CD4-positive, alpha-beta T cell (primary cell): Measurements from ENCODE around the gene CDK14. TPM values are rescaled to one million over a fixed set of nuclear protein-coding genes. Genes with fewer than 3 reads are reported as not detected.

Experiments
- ATAC-seq: fragments of 200-7000 bp; cut with Tn5 transposase; one replicate; pipeline ENCODE4 v1.10.0; 2022; ENCODE audit warnings: mild to moderate bottlenecking; ENCODE audit not compliant: poor library complexity
- CTCF ChIA-PET: fragments of 350-600 bp; sonication (Branson Sonifier 250); formaldehyde crosslinking; loops from one replicate; lab custom pipeline; 2021; ENCODE audit warnings: antibody characterized with exemption, inconsistent platforms; lab: Charles Lee
- POLR2A ChIA-PET: fragments of 350-600 bp; sonication (Branson Sonifier 250); formaldehyde crosslinking; loops from one replicate; lab custom pipeline; 2021; ENCODE audit warnings: antibody characterized with exemption, inconsistent platforms; lab: Charles Lee
- DNase-seq, 14 experiments: peaks; one replicate each; pipeline ENCODE4 v3.0.0-alpha.2; 2013 to 2020; ENCODE audit warnings: mixed read lengths in 2 of 14
- H3K27ac ChIP-seq, 2 donors: one replicate each; pipeline versions ENCODE4 v1.5.1 to v1.7.0; 2013; ENCODE audit warnings: low read length in 2 of 2, low read depth in 1 of 2, mild to moderate bottlenecking in 1 of 2
- H3K27me3 ChIP-seq, 2 experiments: 1 replicate in 1 of 2; 2 replicates in 1 of 2; pipeline versions ENCODE4 v1.6.1 to v1.7.0; 2013; ENCODE audit warnings: low read length in 2 of 2, control low read depth in 1 of 2, mild to moderate bottlenecking in 1 of 2, moderate library complexity in 1 of 2; ENCODE audit not compliant: insufficient read depth in 2 of 2, control insufficient read depth in 1 of 2
- H3K36me3 ChIP-seq: one replicate; pipeline ENCODE4 v1.6.1; 2013; ENCODE audit warnings: low read length, control low read depth; ENCODE audit not compliant: insufficient read depth
- H3K4me1 ChIP-seq: one replicate; pipeline ENCODE4 v1.6.1; 2013; ENCODE audit warnings: low read length, control low read depth; ENCODE audit not compliant: insufficient read depth
- H3K4me3 ChIP-seq: one replicate; pipeline ENCODE4 v1.5.1; 2013; ENCODE audit warnings: mild to moderate bottlenecking, low read length, moderate library complexity
- H3K9me3 ChIP-seq, 2 experiments: 1 replicate in 1 of 2; 2 replicates in 1 of 2; pipeline versions ENCODE4 v1.6.1 to v1.7.0; 2013; ENCODE audit warnings: low read length in 2 of 2, mild to moderate bottlenecking in 2 of 2, control low read depth in 1 of 2, moderate library complexity in 1 of 2; ENCODE audit not compliant: control insufficient read depth in 1 of 2, insufficient read depth in 1 of 2
- H3K27ac Mint-ChIP-seq: one replicate; pipeline ENCODE4 v1.8.0; 2020; ENCODE audit warnings: mixed read lengths
- H3K27me3 Mint-ChIP-seq: one replicate; pipeline ENCODE4 v1.8.0; 2021; ENCODE audit warnings: mixed read lengths
- H3K36me3 Mint-ChIP-seq: one replicate; pipeline ENCODE4 v1.8.0; 2021; ENCODE audit warnings: low read depth, mixed read lengths
- H3K4me1 Mint-ChIP-seq: one replicate; pipeline ENCODE4 v1.8.0; 2021; ENCODE audit warnings: low read depth, mixed read lengths
- H3K4me3 Mint-ChIP-seq: one replicate; pipeline ENCODE4 v1.8.0; 2020; ENCODE audit warnings: mild to moderate bottlenecking, mixed read lengths
- H3K9me3 Mint-ChIP-seq: one replicate; pipeline ENCODE4 v1.8.0; 2020; ENCODE audit warnings: mixed read lengths
- intact Hi-C, 2 experiments: fragments of 100-400 bp; cut with DNase I in 1 of 2; cut with micrococcal nuclease in 1 of 2; formaldehyde crosslinking; loops; one replicate each; pipeline versions ENCODE4 v1.15.1 to v1.9.0; 2023 to 2025; cut with DNase I, micrococcal nuclease
- total RNA-seq, 174 experiments: library from RNA in 2 of 174; stranded (reverse) in 2 of 174; gene quantifications; one replicate each; pipeline ENCODE4 v1.2.3 and lab custom pipeline; 2021 to 2026
- TF ChIP-seq, protein P1 (sequence below): fragments of 200-600 bp; IDR thresholded peaks from one replicate; pipeline ENCODE4 v1.8.0; 2022; ENCODE audit warnings: antibody characterized with exemption, mild to moderate bottlenecking

CDK14 gene
- total RNA-seq, 2 experiments from 2014 or later: 0.45 to 0.47 TPM

DNA sequence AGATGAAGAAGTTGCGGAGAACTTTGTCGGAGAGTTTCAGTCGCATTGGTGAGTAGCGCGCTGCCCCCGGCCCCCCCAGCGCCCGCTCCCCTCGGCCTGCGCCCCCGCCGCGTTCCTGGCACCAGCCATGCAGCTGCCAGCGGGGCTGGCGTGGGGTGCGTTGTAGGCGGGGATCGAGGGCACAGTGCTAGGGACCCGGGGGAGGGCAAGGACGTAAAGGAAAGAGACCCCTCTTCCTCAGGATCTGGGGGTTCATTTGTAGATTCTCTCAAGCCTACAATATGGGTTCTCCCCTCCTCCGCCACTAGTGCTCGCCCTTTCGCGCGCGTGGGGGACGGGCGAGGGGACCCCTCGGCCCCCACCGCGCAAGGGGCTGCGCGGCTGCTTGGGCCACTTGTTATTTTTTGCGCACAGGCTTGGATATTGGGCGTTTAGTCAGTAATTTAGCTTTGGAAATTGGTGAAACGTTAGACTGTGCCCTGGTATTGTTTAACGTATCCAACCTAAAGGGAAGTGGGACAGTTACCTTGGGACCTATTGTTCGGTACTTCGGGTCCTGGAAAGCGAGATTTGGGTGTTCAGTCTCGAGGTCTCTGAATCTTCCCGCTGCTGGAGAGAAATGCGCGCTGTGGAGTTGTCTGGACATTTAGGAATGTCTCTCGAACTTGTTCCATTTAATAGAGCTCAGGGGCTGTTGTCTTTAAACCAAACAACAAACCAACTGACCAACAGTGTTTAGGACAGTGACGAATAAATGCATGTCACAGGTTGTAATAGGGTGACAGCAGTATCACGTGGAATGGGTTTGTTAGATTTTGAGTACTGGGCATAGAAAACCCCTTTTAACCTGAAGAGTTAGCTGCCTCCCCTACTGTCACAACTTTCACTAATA is 796 bp downstream of the CDK14 start:
- Histone ChIP-seq H3K4me1 (peaks cover 9% of the 10 kb centered on the region), H3K27ac (no peak overlapping the region), H3K27me3 (peaks cover 20 to 25% of the 10 kb centered on the region in 2 experiments), H3K9me3 (peaks cover 0 to 5% of the 10 kb centered on the region in 2 experiments), H3K36me3 (no peaks in the 10 kb centered on the region), H3K4me3 (peak overlapping the region; percentile 31)
- TF ChIP-seq, protein P1, sequence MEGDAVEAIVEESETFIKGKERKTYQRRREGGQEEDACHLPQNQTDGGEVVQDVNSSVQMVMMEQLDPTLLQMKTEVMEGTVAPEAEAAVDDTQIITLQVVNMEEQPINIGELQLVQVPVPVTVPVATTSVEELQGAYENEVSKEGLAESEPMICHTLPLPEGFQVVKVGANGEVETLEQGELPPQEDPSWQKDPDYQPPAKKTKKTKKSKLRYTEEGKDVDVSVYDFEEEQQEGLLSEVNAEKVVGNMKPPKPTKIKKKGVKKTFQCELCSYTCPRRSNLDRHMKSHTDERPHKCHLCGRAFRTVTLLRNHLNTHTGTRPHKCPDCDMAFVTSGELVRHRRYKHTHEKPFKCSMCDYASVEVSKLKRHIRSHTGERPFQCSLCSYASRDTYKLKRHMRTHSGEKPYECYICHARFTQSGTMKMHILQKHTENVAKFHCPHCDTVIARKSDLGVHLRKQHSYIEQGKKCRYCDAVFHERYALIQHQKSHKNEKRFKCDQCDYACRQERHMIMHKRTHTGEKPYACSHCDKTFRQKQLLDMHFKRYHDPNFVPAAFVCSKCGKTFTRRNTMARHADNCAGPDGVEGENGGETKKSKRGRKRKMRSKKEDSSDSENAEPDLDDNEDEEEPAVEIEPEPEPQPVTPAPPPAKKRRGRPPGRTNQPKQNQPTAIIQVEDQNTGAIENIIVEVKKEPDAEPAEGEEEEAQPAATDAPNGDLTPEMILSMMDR: no peak
- Mint-ChIP-seq H3K27me3 (peaks cover 72% of the 10 kb centered on the region), H3K4me3 (peak overlapping the region; percentile 62), H3K4me1 (peaks cover 21% of the 10 kb centered on the region), H3K27ac (no peak overlapping the region), H3K9me3 (no peaks in the 10 kb centered on the region), H3K36me3 (no peaks in the 10 kb centered on the region)
- CTCF ChIA-PET: no interaction called here
- intact Hi-C loops: no loop called here
- ATAC-seq (no peak), DNase-seq (peak in 2 of 14 experiments; percentile 24 to 35)
- POLR2A ChIA-PET: no interaction called here

DNA sequence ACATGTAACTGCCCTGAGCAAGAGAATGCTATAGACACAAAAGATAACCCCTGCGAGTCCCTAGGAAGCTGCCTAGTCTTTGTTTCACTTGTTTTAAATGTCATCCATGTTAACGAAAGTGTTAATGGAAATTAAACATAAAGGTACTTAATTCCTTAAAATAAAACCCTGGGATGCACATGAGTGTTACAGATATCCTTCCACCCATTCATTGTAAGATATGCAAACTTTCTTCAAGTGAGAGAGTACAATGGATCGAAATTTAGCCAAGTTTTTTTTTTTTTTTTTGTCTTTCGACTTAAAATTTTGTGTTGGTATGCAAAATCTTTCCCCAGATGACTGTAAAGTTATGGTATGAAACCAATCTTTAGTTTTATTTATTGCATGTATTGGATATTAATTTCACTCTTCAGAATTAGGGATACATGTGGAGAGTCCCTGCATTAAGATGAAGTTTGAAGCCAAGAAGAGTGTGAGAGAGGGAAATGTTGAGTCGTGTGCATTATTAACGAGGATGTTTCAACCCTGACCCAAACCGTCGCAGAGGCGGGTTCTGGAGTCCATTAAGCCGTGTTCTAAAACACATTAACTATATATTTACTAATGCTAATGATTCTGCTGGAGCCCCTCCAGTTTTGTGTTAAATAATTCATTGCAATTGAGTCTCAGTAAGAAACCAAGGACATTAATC is 1.6 kb downstream of the CDK14 start:
- Histone ChIP-seq H3K27ac (no peak overlapping the region), H3K4me1 (peaks cover 9% of the 10 kb centered on the region), H3K9me3 (peaks cover 0 to 6% of the 10 kb centered on the region in 2 experiments), H3K4me3 (no peak overlapping the region), H3K36me3 (no peaks in the 10 kb centered on the region), H3K27me3 (peaks cover 20 to 25% of the 10 kb centered on the region in 2 experiments)
- POLR2A ChIA-PET: no interaction called here
- ATAC-seq: no peak
- no peaks in the 10 kb centered on the region for H3K9me3 Mint-ChIP-seq
- DNase-seq: no peak
- H3K4me3 Mint-ChIP-seq: peak overlapping the region; percentile 62
- no peak overlapping the region for H3K27ac Mint-ChIP-seq
- peaks cover 76% of the 10 kb centered on the region for H3K27me3 Mint-ChIP-seq
- intact Hi-C loops: no loop called here
- CTCF ChIA-PET: no interaction called here
- no peaks in the 10 kb centered on the region for H3K36me3 Mint-ChIP-seq
- TF ChIP-seq, protein P1: no peak
- peaks cover 21% of the 10 kb centered on the region for H3K4me1 Mint-ChIP-seq

DNA sequence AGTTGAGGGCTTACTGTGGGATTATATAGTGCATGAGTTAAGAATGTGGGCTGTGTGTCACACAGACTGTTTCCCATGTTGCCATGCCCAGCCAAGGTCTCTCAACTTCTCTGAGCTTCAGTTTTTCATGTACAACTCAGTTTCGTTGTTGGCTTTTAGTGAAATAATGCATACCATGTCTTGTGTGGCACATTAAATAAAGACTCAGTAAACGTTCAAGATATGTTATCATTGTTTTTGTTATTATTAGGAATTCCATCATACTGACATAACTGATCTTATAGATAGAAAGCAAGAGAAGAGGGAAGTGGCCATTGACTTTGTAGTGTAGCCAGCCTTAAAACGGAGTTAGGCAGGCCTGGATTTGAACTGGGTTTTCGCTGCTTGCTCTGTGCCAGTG is 2.9 kb downstream of the CDK14 start:
- H3K4me3 ChIP-seq: no peak overlapping the region
- Mint-ChIP-seq H3K9me3 (no peaks in the 10 kb centered on the region), H3K36me3 (no peaks in the 10 kb centered on the region), H3K4me3 (no peak overlapping the region), H3K27me3 (peaks cover 70% of the 10 kb centered on the region), H3K27ac (no peak overlapping the region), H3K4me1 (peaks cover 21% of the 10 kb centered on the region)
- H3K4me1 ChIP-seq: peaks cover 9% of the 10 kb centered on the region
- H3K9me3 ChIP-seq: peaks cover 0 to 6% of the 10 kb centered on the region in 2 experiments
- no peak for DNase-seq
- TF ChIP-seq, protein P1: no peak
- H3K36me3 ChIP-seq: no peaks in the 10 kb centered on the region
- H3K27me3 ChIP-seq: peaks cover 20 to 25% of the 10 kb centered on the region in 2 experiments
- ChIA-PET POLR2A (no interaction called here), CTCF (interaction anchor here (0.7 kb wide), 1 partner anchor 147 kb away, joined by 3 read pairs; no protein-coding TSS in a partner anchor)
- ATAC-seq: no peak
- H3K27ac ChIP-seq: no peak overlapping the region
- intact Hi-C loops: no loop called here
